ENCODE data around the gene KCNK5.

DNA sequence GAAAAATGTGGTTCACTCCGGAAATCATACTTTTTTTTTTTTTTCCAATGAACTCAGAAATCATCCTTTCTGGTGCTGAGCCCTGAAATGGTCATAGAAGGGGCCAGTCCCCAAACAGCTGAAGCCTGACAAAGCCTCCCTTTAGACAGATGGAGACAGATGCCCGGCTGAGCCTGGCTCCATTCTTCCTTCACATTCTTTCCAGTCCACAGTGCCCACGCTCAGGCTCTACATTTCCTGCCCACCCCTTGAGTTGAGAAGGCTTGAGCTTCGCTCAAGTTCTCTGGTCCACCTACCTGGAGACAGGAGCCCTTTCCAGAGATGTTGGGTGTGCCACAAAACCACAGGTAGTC is 41.2 kb downstream of the KCNK5 start:
- TF ChIP-seq, protein P1, sequence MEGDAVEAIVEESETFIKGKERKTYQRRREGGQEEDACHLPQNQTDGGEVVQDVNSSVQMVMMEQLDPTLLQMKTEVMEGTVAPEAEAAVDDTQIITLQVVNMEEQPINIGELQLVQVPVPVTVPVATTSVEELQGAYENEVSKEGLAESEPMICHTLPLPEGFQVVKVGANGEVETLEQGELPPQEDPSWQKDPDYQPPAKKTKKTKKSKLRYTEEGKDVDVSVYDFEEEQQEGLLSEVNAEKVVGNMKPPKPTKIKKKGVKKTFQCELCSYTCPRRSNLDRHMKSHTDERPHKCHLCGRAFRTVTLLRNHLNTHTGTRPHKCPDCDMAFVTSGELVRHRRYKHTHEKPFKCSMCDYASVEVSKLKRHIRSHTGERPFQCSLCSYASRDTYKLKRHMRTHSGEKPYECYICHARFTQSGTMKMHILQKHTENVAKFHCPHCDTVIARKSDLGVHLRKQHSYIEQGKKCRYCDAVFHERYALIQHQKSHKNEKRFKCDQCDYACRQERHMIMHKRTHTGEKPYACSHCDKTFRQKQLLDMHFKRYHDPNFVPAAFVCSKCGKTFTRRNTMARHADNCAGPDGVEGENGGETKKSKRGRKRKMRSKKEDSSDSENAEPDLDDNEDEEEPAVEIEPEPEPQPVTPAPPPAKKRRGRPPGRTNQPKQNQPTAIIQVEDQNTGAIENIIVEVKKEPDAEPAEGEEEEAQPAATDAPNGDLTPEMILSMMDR (IDR thresholded peaks at IDR 0.05), result no peak
- TF ChIP-seq POLR2A (IDR thresholded peaks at IDR 0.05), result no peak

Data from uterus (tissue), 2 donors.